Measurements from ENCODE around the gene PRMT7.

PRMT7 gene

GRCh38 chr16:68377667-68378393 lies 67.0 kb downstream of the PRMT7 start:
- DNase-seq = no peak

- DNase-seq = no peak
Measured at GRCh38 chr16:68378436-68379415, 67.9 kb downstream of the PRMT7 start.

- no peak for DNase-seq
Measured at GRCh38 chr16:68379472-68380347, 68.9 kb downstream of the PRMT7 start.

- no peak for DNase-seq
Measured at GRCh38 chr16:68380348-68380670, 69.5 kb downstream of the PRMT7 start.

GRCh38 chr16:68380676-68381362 lies 70.0 kb downstream of the PRMT7 start:
- DNase-seq = no peak

- no peak for DNase-seq
Measured at GRCh38 chr16:68381363-68381724, 70.5 kb downstream of the PRMT7 start.

- DNase-seq = no peak
Measured at GRCh38 chr16:68382296-68382718, 71.5 kb downstream of the PRMT7 start.

- no peak for DNase-seq
Measured at GRCh38 chr16:68383858-68384257, 73.0 kb downstream of the PRMT7 start.

GRCh38 chr16:68384288-68385161 lies 73.7 kb downstream of the PRMT7 start:
- no peak for DNase-seq

- no peak for DNase-seq
Measured at GRCh38 chr16:68385371-68385770, 74.6 kb downstream of the PRMT7 start.

GRCh38 chr16:68386628-68387027 lies 75.8 kb downstream of the PRMT7 start:
- DNase-seq = no peak

GRCh38 chr16:68387301-68387700 lies 76.5 kb downstream of the PRMT7 start:
- DNase-seq = no peak

- no peak for DNase-seq
Measured at GRCh38 chr16:68388124-68388523, 77.3 kb downstream of the PRMT7 start.

GRCh38 chr16:68389006-68389405 lies 78.2 kb downstream of the PRMT7 start:
- no peak for DNase-seq

GRCh38 chr16:68389750-68390371 lies 79.0 kb downstream of the PRMT7 start:
- no peak for DNase-seq

GRCh38 chr16:68393333-68393732 lies 82.5 kb downstream of the PRMT7 start:
- no peak for DNase-seq

- no peak for DNase-seq
Measured at GRCh38 chr16:68395167-68395786, 84.5 kb downstream of the PRMT7 start.

- DNase-seq = no peak
Measured at GRCh38 chr16:68395815-68396214, 85.0 kb downstream of the PRMT7 start.

GRCh38 chr16:68396481-68396880 lies 85.7 kb downstream of the PRMT7 start:
- DNase-seq = no peak

- DNase-seq = no peak
Measured at GRCh38 chr16:68397710-68398201, 86.9 kb downstream of the PRMT7 start.

All from amniotic stem cell (primary cell).